Amniotic stem cell (primary cell): ENCODE data around the gene TTC5.
"Not testable (repeated sequence)": the region's sequence is repeated elsewhere in the genome, so short reads cannot be mapped to it uniquely, and the experiment has no call there.

ENCODE experiments used
- DNase-seq: peaks from one replicate; lab custom pipeline; 2025; lab: John Stamatoyannopoulos, UW

TTC5 gene

DNA sequence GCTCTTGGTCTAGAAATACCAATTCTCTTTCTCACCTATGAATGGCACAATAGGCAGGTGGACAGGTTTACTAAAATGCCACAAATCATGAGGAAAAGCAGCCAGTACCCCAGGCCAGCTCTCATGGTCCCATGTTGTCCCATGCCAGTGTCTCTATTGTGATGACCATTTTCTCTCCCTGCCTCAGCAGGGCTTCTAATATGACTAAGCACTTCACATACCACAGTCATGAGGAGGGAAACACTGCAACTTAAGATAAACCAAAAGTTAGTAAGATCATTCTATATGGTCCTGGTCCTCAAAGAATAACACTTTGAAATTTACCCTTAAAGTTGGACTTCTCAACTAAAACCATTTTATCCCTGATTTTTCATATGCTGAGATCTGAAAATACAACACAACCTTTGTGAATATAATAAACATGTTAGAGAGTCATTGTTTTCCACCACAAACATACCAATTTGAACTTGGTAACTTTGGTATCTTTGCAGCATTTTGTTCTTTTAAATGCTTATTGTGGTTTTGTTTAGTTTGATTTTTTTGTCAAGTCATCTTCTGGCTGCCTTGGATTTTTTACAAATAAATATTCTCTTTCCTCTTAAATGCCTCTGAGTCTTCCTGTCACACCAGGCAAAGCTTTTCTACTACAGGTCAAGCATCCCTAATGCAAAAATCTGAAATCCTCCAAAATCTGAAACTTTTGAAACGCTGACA is 3.6 kb downstream of the TTC5 start:
- no peak for DNase-seq

DNA sequence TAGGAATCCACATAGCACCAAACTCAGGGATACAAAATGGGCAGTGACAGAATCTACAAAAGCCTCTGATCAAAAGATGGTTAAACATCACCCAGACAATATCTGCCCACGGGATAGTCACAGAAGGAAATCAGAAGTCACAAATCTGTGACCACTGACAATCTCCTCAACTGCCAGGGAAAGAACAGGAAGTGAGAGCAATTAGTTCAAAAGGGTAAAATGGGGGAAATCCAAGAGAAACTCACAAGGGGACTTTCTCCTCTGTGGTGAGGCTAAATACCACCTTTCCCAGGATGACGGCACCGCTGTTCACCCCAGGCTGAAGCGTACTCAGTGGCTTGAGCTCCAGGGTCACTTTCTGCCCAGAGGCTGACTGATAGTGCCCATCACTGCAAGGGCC is 10.7 kb downstream of the TTC5 start:
- no peak for DNase-seq

DNA sequence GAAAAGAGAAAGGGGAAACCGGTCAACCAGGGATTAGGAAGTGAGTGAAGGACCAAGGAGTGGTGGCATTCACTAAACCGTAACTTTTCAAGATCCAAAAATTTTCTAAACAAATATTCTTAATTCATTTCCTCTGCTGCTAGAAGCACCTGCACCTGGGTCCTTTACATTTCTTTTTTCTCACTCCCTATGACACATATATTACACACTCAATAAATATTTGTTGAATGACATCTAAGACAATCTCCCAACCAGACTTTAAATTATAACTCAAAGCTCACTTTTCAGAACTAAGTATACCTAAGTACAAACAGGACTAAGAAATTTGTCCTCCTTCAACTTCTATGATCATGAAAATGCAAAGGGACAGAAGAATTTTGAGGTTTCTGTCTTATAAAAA is 11.1 kb downstream of the TTC5 start:
- no peak for DNase-seq

DNA sequence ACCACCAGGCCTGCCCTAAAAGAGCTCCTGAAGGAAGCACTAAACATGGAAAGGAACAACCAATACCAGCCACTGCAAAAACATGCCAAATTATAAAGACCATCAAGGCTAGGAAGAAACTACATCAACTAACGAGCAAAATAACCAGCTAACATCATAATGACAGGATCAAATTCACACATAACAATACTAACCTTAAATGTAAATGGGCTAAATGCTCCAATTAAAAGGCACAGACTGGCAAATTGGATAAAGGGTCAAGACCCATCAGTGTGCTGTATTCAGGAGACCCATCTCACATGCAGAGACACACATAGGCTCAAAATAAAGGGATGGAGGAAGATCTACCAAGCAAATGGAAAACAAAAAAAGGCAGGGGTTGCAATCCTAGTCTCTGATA is 23.8 kb downstream of the TTC5 start:
- not testable (repeated sequence) for DNase-seq

DNA sequence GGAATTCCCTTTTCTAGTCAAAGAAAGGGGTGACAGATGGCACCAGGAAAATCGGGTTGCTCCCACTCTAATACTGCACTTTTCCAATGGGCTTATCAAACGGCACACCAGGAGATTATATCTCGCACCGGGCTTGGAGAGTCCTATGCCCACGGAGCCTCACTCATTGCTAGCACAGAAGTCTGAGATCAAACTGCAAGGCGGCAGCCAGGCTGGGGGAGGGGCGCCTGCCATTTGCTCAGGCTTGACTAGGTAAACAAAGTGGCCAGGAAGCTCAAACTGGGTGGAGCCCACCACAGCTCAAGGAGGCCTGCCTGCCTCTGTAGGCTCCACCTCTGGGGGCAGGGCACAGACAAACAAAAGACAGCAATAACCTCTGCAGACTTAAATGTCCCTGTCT is 25.5 kb downstream of the TTC5 start:
- not testable (repeated sequence) for DNase-seq

DNA sequence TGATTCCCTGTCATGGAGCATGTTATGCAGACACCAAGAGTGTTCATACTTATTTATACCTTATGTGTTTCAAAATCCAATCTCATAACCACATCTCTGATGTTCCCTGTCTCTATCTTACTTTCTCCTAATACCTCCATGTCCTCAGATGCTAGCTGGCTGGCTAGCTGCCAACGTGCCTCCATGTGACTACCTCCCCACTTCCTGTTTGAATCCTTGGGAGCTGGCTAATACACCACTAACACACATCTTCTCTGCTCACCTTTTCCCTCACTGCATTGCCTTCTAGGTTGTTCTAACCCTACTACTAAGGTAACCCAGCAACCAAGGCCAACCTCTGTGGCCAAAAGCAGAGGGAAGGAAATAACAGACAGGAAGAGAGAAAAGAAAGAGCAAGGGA is 27.3 kb downstream of the TTC5 start:
- DNase-seq: no peak

DNA sequence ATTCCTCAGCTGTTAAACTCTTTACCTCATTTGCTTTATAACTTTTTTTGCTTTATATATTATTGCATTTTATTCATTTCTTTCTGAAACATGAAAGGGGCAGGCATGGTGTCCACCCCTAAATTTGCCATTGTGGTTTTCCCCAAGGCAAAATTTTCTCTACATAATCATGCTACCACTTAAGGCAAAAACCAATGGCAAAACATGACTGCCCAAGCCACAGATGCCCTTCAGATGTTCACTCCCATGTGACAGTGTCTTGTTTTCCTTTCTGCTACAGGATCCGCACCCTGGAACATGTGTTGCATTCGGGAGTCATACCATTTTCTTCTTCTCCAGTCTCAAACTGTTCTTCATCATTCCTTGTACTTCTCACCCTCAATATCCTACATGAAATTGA is 28.3 kb downstream of the TTC5 start:
- DNase-seq: no peak

DNA sequence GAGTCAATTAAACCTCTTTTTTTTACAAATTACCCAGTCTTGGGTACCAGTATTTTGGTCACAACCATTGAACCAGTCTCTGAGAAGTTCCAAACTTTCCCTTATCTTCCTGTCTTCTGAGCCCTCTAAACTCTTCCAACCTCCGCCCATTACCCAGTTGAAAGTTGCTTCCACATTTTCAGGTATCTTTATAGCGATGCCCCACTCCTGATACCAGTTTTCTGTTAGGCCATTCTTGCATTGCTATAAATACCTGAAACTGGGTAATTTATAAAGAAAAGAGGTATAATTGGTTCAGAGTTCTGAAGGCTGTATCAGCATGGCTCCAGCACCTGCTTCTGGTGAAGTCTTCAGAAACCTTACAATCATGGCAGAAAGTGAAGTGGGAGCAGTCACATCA is 31.7 kb downstream of the TTC5 start:
- DNase-seq: no peak

DNA sequence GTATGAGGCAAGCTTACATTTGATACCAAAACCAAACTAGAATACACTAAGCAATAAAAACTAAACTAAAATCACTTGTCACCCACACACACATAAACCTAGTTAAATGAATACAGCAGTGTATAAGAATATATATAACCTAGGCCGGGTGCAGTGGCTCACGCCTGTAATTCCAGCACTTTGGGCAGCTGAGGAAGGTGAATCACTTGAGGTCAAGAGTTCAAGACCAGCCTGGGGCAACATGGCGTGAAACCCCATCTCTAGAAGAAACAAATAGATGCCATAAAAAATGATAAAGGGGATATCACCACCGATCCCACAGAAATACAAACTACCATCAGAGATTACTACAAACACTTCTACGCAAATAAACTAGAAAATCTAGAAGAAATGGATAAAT is 41.4 kb downstream of the TTC5 start:
- not testable (repeated sequence) for DNase-seq

DNA sequence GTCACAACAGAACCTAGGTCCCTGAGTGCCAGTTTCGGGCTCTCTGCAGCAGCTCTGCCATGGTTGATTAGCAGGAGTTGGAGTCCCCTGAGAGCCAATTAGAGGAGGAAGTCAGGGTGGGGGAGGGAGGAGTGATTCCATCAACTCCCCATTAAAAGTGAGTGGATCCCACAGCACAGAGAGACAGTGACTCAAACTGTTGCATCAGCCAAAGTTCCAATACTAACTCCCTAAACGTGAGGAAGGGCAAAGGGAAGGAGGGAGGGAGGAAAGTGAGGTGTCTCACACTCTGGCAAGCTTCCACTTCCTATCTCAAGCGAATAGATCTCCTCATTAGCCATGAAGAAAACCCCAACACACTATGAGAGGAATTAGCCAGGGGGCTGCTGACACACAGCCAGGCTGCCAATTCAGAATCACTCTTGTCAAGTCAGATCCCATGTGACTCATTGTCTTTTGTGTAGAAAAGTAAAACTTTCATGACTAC is 43.1 kb downstream of the TTC5 start:
- no peak for DNase-seq

DNA sequence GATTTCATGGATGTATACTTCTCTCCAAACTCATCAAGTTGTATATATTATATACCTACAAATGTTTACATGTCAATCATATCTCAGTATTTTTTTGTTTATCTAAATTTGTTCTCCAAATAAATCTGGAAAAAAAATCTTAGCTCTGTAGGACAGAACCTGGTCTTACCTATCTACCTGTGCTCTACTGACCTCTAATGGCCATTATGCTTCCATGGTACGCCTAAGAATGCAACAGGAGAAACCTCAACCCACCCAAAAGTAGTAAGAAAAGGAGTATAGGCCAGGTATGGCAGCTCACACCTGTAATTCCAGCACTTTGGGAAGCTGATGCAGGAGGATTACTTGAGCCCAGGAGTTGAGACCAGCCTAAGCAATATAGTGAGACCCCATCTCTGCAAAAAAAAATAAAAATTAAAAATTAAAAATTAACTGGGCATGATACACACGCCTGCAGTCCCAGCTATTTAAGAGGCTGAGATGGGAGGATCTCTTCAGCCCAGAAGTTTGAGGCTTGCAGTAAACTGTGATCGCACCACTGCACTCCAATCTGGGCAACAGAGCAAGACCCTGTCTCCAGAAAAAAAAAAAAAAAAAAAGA is 58.0 kb downstream of the TTC5 start:
- no peak for DNase-seq
